H1 (cell line): ENCODE results near the gene SHROOM3. TPM values are rescaled to one million over a fixed set of nuclear protein-coding genes. Genes with fewer than 3 reads are reported as not detected.

ENCODE experiments used
- CTCF ChIA-PET: fragments of 300-600 bp; sonication (Branson Sonifier 250); formaldehyde crosslinking; loops from one replicate; lab custom pipeline; 2021; ENCODE audit not compliant: partially characterized antibody; lab: Charles Lee
- POLR2A ChIA-PET: fragments of 300-600 bp; sonication (Branson Sonifier 250); formaldehyde crosslinking; loops from one replicate; lab custom pipeline; 2021; ENCODE audit warnings: inconsistent platforms; ENCODE audit not compliant: partially characterized antibody; lab: Charles Lee
- DNase-seq, 2 experiments: peaks; one replicate each; pipeline versions ENCODE4 v3.0.0 to v3.0.0-alpha.2; 2010 to 2022; ENCODE audit warnings: low spot score in 2 of 2, low read depth in 1 of 2, mixed read lengths in 1 of 2
- FAIRE-seq: peaks from 2 replicates; lab custom pipeline; 2011; peaks lifted over from hg19 to GRCh38; lab: Jason Lieb, UNC
- H2AFZ ChIP-seq: 2 replicates; pipeline ENCODE4 v1.8.1; 2012; ENCODE audit warnings: low read length, inconsistent platforms
- H2AK5ac ChIP-seq: 2 replicates; pipeline ENCODE4 v1.6.1; 2013; ENCODE audit warnings: low read depth, low read length
- H2BK120ac ChIP-seq: replicated peaks from 2 replicates; pipeline ENCODE3; 2013; ENCODE audit warnings: low read depth, low read length, inconsistent platforms
- H2BK12ac ChIP-seq: 2 replicates; pipeline ENCODE4 v1.6.1; 2013; ENCODE audit warnings: low read depth, low read length
- H2BK15ac ChIP-seq: 2 replicates; pipeline ENCODE4 v1.6.1; 2013; ENCODE audit warnings: low read length
- H2BK20ac ChIP-seq: 2 replicates; pipeline ENCODE4 v1.6.1; 2013; ENCODE audit warnings: low read length
- H2BK5ac ChIP-seq: 2 replicates; pipeline ENCODE4 v1.6.1; 2013; ENCODE audit warnings: low read depth, low read length
- H3K14ac ChIP-seq: 2 replicates; pipeline ENCODE4 v1.6.1; 2013; ENCODE audit warnings: inconsistent platforms; ENCODE audit not compliant: insufficient read length
- H3K18ac ChIP-seq: 2 replicates; pipeline ENCODE4 v1.6.1; 2013; ENCODE audit warnings: low read length; ENCODE audit errors: extremely low read depth
- H3K23ac ChIP-seq: 2 replicates; pipeline ENCODE4 v1.6.1; 2013; ENCODE audit warnings: inconsistent platforms; ENCODE audit not compliant: insufficient read length
- H3K23me2 ChIP-seq: 2 replicates; pipeline ENCODE4 v1.6.1; 2013; ENCODE audit warnings: low read depth, low read length
- H3K27ac ChIP-seq: 2 replicates; pipeline ENCODE4 v1.6.1; 2011; ENCODE audit warnings: low read depth, low read length, inconsistent platforms
- H3K27me3 ChIP-seq, 4 experiments: replicated peaks in 1 of 4; 1 replicate in 1 of 4; 2 replicates in 3 of 4; pipeline versions ENCODE4 v1.6.1 to v1.8.1; 2011 to 2013; ENCODE audit warnings: low read length in 3 of 4, mild to moderate bottlenecking in 3 of 4, inconsistent platforms in 2 of 4, mixed read lengths in 2 of 4, moderate library complexity in 1 of 4; ENCODE audit not compliant: control insufficient read depth in 3 of 4, insufficient read depth in 3 of 4; ENCODE audit errors: extremely low read depth in 1 of 4
- H3K36me3 ChIP-seq, 4 experiments: 2 replicates each; pipeline versions ENCODE4 v1.6.1 to v1.8.1; 2011 to 2013; ENCODE audit warnings: mild to moderate bottlenecking in 4 of 4, low read length in 3 of 4, moderate library complexity in 2 of 4, control low read depth in 1 of 4, inconsistent platforms in 1 of 4; ENCODE audit not compliant: insufficient read depth in 4 of 4, control insufficient read depth in 2 of 4
- H3K4ac ChIP-seq: replicated peaks from 2 replicates; pipeline ENCODE3; 2013; ENCODE audit warnings: low read length, low read depth, mixed read lengths, inconsistent platforms; ENCODE audit not compliant: insufficient read length
- H3K4me1 ChIP-seq, 4 experiments: replicated peaks in 1 of 4; 1 replicate in 1 of 4; 2 replicates in 3 of 4; pipeline versions ENCODE4 v1.6.1 to v1.8.1; 2011 to 2013; ENCODE audit warnings: low read length in 3 of 4, inconsistent platforms in 2 of 4, mixed read lengths in 1 of 4; ENCODE audit not compliant: insufficient read depth in 4 of 4, control insufficient read depth in 3 of 4
- H3K4me2 ChIP-seq, 2 experiments: 2 replicates each; pipeline versions ENCODE4 v1.6.1 to v1.8.1; 2011 to 2013; ENCODE audit warnings: low read depth in 2 of 2, low read length in 2 of 2, control low read depth in 1 of 2, inconsistent platforms in 1 of 2, mild to moderate bottlenecking in 1 of 2; ENCODE audit not compliant: insufficient read depth in 1 of 2
- H3K4me3 ChIP-seq, 4 experiments: fragments of 200-600, 300-600 bp in 1 of 4; sonication (generic), shearing (Covaris generic), sonication (Bioruptor Twin) in 1 of 4; 2 replicates each; pipeline versions ENCODE4 v1.5.1 to v1.8.1; 2011 to 2016; ENCODE audit warnings: low read length in 4 of 4, low read depth in 3 of 4, control low read depth in 2 of 4, inconsistent platforms in 2 of 4, mild to moderate bottlenecking in 2 of 4, mixed read lengths in 1 of 4, moderate library complexity in 1 of 4; ENCODE audit not compliant: insufficient read depth in 2 of 4; ENCODE audit errors: extremely low read depth in 1 of 4
- H3K56ac ChIP-seq: replicated peaks from 2 replicates; pipeline ENCODE3; 2013; ENCODE audit warnings: low read depth, mild to moderate bottlenecking, mixed read lengths, low read length, inconsistent platforms; ENCODE audit not compliant: insufficient read length
- H3K79me1 ChIP-seq: 2 replicates; pipeline ENCODE4 v1.6.1; 2013; ENCODE audit warnings: low read depth, low read length, control low read depth
- H3K79me2 ChIP-seq, 2 experiments: 2 replicates each; pipeline versions ENCODE4 v1.6.1 to v1.8.1; 2012 to 2013; ENCODE audit warnings: low read length in 2 of 2, mild to moderate bottlenecking in 2 of 2, inconsistent platforms in 1 of 2; ENCODE audit not compliant: insufficient read depth in 2 of 2, control insufficient read depth in 1 of 2
- H3K9ac ChIP-seq, 4 experiments: replicated peaks in 1 of 4; 1 replicate in 1 of 4; 2 replicates in 3 of 4; pipeline versions ENCODE4 v1.6.1 to v1.8.1; 2011 to 2013; ENCODE audit warnings: low read depth in 3 of 4, low read length in 3 of 4, control low read depth in 2 of 4, mild to moderate bottlenecking in 2 of 4, moderate library complexity in 2 of 4, inconsistent platforms in 1 of 4; ENCODE audit errors: extremely low read depth in 1 of 4
- H3K9me3 ChIP-seq, 2 experiments: 2 replicates each; pipeline versions ENCODE4 v1.6.1 to v1.8.1; 2012 to 2013; ENCODE audit warnings: mild to moderate bottlenecking in 2 of 2, moderate library complexity in 2 of 2, control low read depth in 1 of 2, inconsistent platforms in 1 of 2, low read depth in 1 of 2, low read length in 1 of 2, mixed read lengths in 1 of 2; ENCODE audit not compliant: insufficient read depth in 2 of 2
- H4K20me1 ChIP-seq, 2 experiments: replicated peaks in 1 of 2; 2 replicates each; pipeline versions ENCODE3 to v1.8.1; 2011 to 2013; ENCODE audit warnings: inconsistent platforms in 2 of 2, low read length in 2 of 2, mild to moderate bottlenecking in 1 of 2; ENCODE audit not compliant: insufficient read depth in 2 of 2, control insufficient read depth in 1 of 2
- H4K5ac ChIP-seq: 2 replicates; pipeline ENCODE4 v1.6.1; 2013; ENCODE audit warnings: low read length, low read depth, mixed read lengths, inconsistent platforms; ENCODE audit not compliant: insufficient read length
- H4K8ac ChIP-seq: 2 replicates; pipeline ENCODE4 v1.8.0; 2013; ENCODE audit warnings: mild to moderate bottlenecking, moderate library complexity, low read length, inconsistent platforms; ENCODE audit not compliant: insufficient read depth; ENCODE audit errors: extremely low read depth
- H4K91ac ChIP-seq: replicated peaks from 2 replicates; pipeline ENCODE3; 2013; ENCODE audit warnings: low read length, mixed read lengths, inconsistent platforms; ENCODE audit not compliant: insufficient read length
- ATF2 ChIP-seq: IDR thresholded peaks from 2 replicates; pipeline ENCODE4 v1.6.1; 2012; ENCODE audit warnings: low read length, inconsistent platforms
- CBX8 ChIP-seq: fragments of 300-800, 300-1000 bp; sonication (generic); IDR thresholded peaks from 2 replicates; pipeline ENCODE4 v1.7.1; 2016; ENCODE audit warnings: low read depth, low read length, borderline replicate concordance
- CHD1 ChIP-seq: IDR thresholded peaks from 2 replicates; pipeline ENCODE4 v1.6.1; 2012; ENCODE audit warnings: low read depth, low read length, improper control_type of control experiment
- CTBP2 ChIP-seq: IDR thresholded peaks from 2 replicates; pipeline ENCODE4 v1.7.0; 2011; ENCODE audit warnings: borderline replicate concordance, mild to moderate bottlenecking, moderate library complexity, mixed read lengths, low read length; ENCODE audit not compliant: insufficient read depth, insufficient read length
- EGR1 ChIP-seq: IDR thresholded peaks from 2 replicates; pipeline ENCODE4 v1.6.1; 2011; ENCODE audit warnings: low read depth, low read length, borderline replicate concordance
- EZH2 ChIP-seq: fragments of 200-600 bp; sonication (generic); IDR thresholded peaks from 2 replicates; pipeline ENCODE4 v1.7.1; 2012; ENCODE audit warnings: low read depth, mild to moderate bottlenecking, moderate library complexity, low read length, inconsistent platforms; ENCODE audit not compliant: severe bottlenecking
- HDAC6 ChIP-seq: IDR thresholded peaks from one replicate; pipeline ENCODE4 v1.7.1; 2012; ENCODE audit warnings: low read depth, mild to moderate bottlenecking, inconsistent platforms, low read length, moderate library complexity
- JUND ChIP-seq: IDR thresholded peaks from 2 replicates; pipeline ENCODE4 v1.6.1; 2011; ENCODE audit warnings: mild to moderate bottlenecking, improper control_type of control experiment, low read length
- RBBP5 ChIP-seq: IDR thresholded peaks from 2 replicates; pipeline ENCODE4 v1.7.1; 2012; ENCODE audit warnings: low read depth, mild to moderate bottlenecking, inconsistent platforms, low read length, moderate library complexity, borderline replicate concordance
- SIRT6 ChIP-seq: IDR thresholded peaks from one replicate; pipeline ENCODE4 v1.7.1; 2012; ENCODE audit warnings: low read length, inconsistent platforms
- TCF12 ChIP-seq: IDR thresholded peaks from 2 replicates; pipeline ENCODE4 v1.6.1; 2011; ENCODE audit warnings: low read depth, mild to moderate bottlenecking, low read length
- WGBS, 2 experiments: shearing (Covaris generic) in 1 of 2; methylation state at CpG; one replicate each; pipeline versions ENCODE4 v1.1.6 to v1.1.7; 2013 to 2015; ENCODE audit warnings: low lambda C conversion rate in 2 of 2, mixed read lengths in 2 of 2, inconsistent platforms in 1 of 2, low coverage in 1 of 2, missing lambda C conversion rate in 1 of 2; ENCODE audit not compliant: insufficient replicate concordance in 2 of 2, insufficient coverage in 1 of 2, insufficient read length in 1 of 2; ENCODE audit errors: extremely low coverage in 1 of 2, missing lambda C conversion rate in 1 of 2; 5-methylcytosine and 5-hydroxymethylcytosine counted together
- polyA plus RNA-seq, 7 experiments: library from polyadenylated mRNA; depleted of rRNA in 3 of 7; stranded (reverse) in 5 of 7; unstranded in 2 of 7; fragments of >200 nt in 5 of 7; fragments of 200-250 nt in 2 of 7; gene quantifications; 1 replicate in 5 of 7; 2 replicates in 1 of 7; 4 replicates in 1 of 7; pipeline versions ENCODE4 v1.2.1 to v1.2.3, GENCODE V29; 2011 to 2013; ENCODE audit warnings: missing spikeins in 2 of 7, mixed read lengths in 2 of 7
- total RNA-seq: library from RNA; stranded (reverse); fragmentation: NEBNext Ultra II Directional; extraction: Animal tissue kit (Norgen Biotek cat#: 25700); gene quantifications from 2 replicates; pipeline ENCODE4 v1.2.1, GENCODE V29; 2021

Gene SHROOM3
- total and polyA plus RNA-seq, 2 of the 8 experiments (the other 6 are each of a cell fraction or from before 2014, with no cell fraction given), result 15.8 to 34.0 TPM

DNA sequence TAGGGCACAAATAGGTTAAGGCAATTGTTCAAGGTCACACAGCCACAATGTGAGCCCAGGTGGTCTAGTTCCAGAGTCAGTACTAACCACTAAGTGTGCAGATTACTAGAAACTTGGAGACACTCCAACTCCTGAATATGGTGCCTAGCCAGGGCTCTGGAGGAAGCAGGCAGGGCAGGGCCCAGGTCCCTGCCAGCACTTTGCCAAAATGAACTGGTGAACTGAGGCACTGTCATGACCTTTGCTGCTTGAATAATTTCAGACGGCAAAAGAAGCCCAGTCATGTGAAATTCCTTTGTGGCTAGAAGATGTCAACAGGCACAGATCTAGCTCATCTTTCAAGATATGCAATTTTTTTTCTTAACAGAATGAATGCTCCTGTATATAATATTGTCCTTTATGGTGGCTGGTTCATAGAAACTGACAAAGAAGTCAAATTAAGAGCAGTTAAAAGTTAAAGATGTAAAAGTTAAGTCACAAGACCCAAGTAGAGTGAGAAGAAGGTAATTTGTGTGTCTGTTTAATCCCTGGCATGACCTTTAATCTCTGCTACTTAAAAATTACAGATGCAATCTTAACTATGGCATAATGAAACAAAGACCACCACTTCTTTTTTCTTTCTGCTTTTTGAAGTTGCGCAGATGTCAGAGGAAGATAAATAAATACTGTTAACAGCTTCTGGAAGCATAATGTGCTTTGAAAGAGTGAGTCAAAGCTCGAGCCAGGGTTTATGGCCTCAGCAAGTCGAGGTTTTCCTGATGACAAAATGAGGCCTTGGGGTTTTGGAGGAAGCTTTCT lies 54.1 kb downstream of the SHROOM3 start:
- Histone ChIP-seq H3K18ac (no peak overlapping the region), H4K91ac (no peak overlapping the region), H3K14ac (no peak overlapping the region), H2BK120ac (no peak overlapping the region), H3K79me2 (no peaks in the 10 kb centered on the region), H3K9ac (no peak overlapping the region), H4K8ac (no peak overlapping the region), H2BK15ac (no peak overlapping the region), H2AFZ (no peak overlapping the region), H3K4ac (no peak overlapping the region), H2BK12ac (no peak overlapping the region), H2BK5ac (no peak overlapping the region), H3K56ac (no peak overlapping the region), H3K4me2 (no peak overlapping the region), H3K23me2 (no peaks in the 10 kb centered on the region; the same call in 1 of the 2 replicates), H4K5ac (no peak overlapping the region), H3K4me1 (peaks cover 3 to 15% (median 11%) of the 10 kb centered on the region in 4 experiments; a peak in 5 of 7 replicates), H3K79me1 (no peaks in the 10 kb centered on the region), H4K20me1 (no peaks in the 10 kb centered on the region), H3K27ac (no peak overlapping the region), H3K9me3 (no peaks in the 10 kb centered on the region), H2AK5ac (no peak overlapping the region), H3K27me3 (no peaks in the 10 kb centered on the region), H3K4me3 (no peak overlapping the region), H3K23ac (no peak overlapping the region), H2BK20ac (no peak overlapping the region), H3K36me3 (no peaks in the 10 kb centered on the region)
- no peak for DNase-seq
- WGBS, 2 experiments, result 96% methylated on average over 4 of the region's 4 CpGs; no CpG with 5 or more reads in 1 of the 2 experiments
- CTCF ChIA-PET, result interaction anchor here (0.6 to 2.2 kb wide), 4 partner anchors 12 to 312 kb away, joined by 3 to 10 read pairs (median 4); no protein-coding TSS in a partner anchor
- no peak for FAIRE-seq
- POLR2A ChIA-PET, result interaction anchor here (0.6 kb wide), 1 partner anchor 47 kb away, joined by 3 read pairs; no protein-coding TSS in a partner anchor
- TF ChIP-seq RBBP5 (no peak), JUND (no peak), HDAC6 (no peak), TCF12 (no peak), CBX8 (no peak), CHD1 (no peak), EGR1 (no peak), SIRT6 (no peak), EZH2 (no peak), CTBP2 (no peak), ATF2 (no peak)
